HL-60/S4 (cell line): ENCODE results near the gene SPAG6.

Source experiments
- in situ Hi-C: fragments of 300-500 bp; cut with MboI; formaldehyde crosslinking; loops from 2 replicates; pipeline ENCODE4 v1.14.3; 2022; ENCODE audit warnings: low sequenced_read_pairs

Gene SPAG6

GRCh38 chr10:22455068-22455857, 110.0 kb downstream of the SPAG6 start:
- in situ Hi-C loops, result no loop called here

GRCh38 chr10:22456486-22456885, 111.2 kb downstream of the SPAG6 start:
- in situ Hi-C loops, result no loop called here

- in situ Hi-C loops, result no loop called here
Observed at GRCh38 chr10:22458272-22459038, 113.2 kb downstream of the SPAG6 start.

GRCh38 chr10:22459496-22459895, 114.2 kb downstream of the SPAG6 start:
- in situ Hi-C loops, result no loop called here

GRCh38 chr10:22460101-22460500, 114.8 kb downstream of the SPAG6 start:
- in situ Hi-C loops, result no loop called here

GRCh38 chr10:22460531-22461403, 115.5 kb downstream of the SPAG6 start:
- in situ Hi-C loops, result no loop called here

GRCh38 chr10:22461891-22462290, 116.6 kb downstream of the SPAG6 start:
- in situ Hi-C loops, result no loop called here

GRCh38 chr10:22463255-22463654, 118.0 kb downstream of the SPAG6 start:
- in situ Hi-C loops, result no loop called here

GRCh38 chr10:22464966-22465629, 119.8 kb downstream of the SPAG6 start:
- in situ Hi-C loops, result no loop called here

- in situ Hi-C loops, result no loop called here
Observed at GRCh38 chr10:22466763-22467334, 121.6 kb downstream of the SPAG6 start.
